Measurements from ENCODE around the gene NRP2.

Gene NRP2

GRCh38 chr2:205658572-205658971, 23.7 kb upstream of the NRP2 start:
- FAIRE-seq, result no peak

GRCh38 chr2:205659922-205660321, 22.4 kb upstream of the NRP2 start:
- FAIRE-seq, result no peak

More at GRCh38 chr2:205658572-205658971, 23.7 kb upstream of the NRP2 start:
- no peak for DNase-seq (ENCODE audit: insufficient read length, low spot score)

GRCh38 chr2:205660521-205661124, 21.7 kb upstream of the NRP2 start:
- FAIRE-seq (no peak), DNase-seq (ENCODE audit: insufficient read length, low spot score) (no peak)

More at GRCh38 chr2:205659922-205660321, 22.4 kb upstream of the NRP2 start:
- DNase-seq (ENCODE audit: insufficient read length, low spot score), result no peak

- no peak for FAIRE-seq
- no peak for DNase-seq (ENCODE audit: insufficient read length, low spot score)
Observed at GRCh38 chr2:205661281-205661680, 21.0 kb upstream of the NRP2 start.

- DNase-seq (ENCODE audit: insufficient read length, low spot score), result no peak
Observed at GRCh38 chr2:205662206-205662965, 19.9 kb upstream of the NRP2 start.

GRCh38 chr2:205665791-205666190, 16.5 kb upstream of the NRP2 start:
- DNase-seq (ENCODE audit: insufficient read length, low spot score), result no peak
- FAIRE-seq, result no peak

More at GRCh38 chr2:205662206-205662965, 19.9 kb upstream of the NRP2 start:
- FAIRE-seq, result no peak

- DNase-seq (ENCODE audit: insufficient read length, low spot score), result no peak
- FAIRE-seq, result no peak
Observed at GRCh38 chr2:205670292-205670691, 12.0 kb upstream of the NRP2 start.

GRCh38 chr2:205673312-205673711, 9.0 kb upstream of the NRP2 start:
- DNase-seq (ENCODE audit: insufficient read length, low spot score) (no peak), FAIRE-seq (no peak)

GRCh38 chr2:205675861-205676516, 6.3 kb upstream of the NRP2 start:
- peak; percentile 16 for FAIRE-seq
- peak; percentile 62 for DNase-seq (ENCODE audit: insufficient read length, low spot score)

GRCh38 chr2:205678541-205679142, 3.7 kb upstream of the NRP2 start:
- no peak for FAIRE-seq
- no peak for DNase-seq (ENCODE audit: insufficient read length, low spot score)

- DNase-seq (ENCODE audit: insufficient read length, low spot score) (no peak), FAIRE-seq (no peak)
Observed at GRCh38 chr2:205679410-205680009, 2.8 kb upstream of the NRP2 start.

GRCh38 chr2:205680067-205680466, 2.2 kb upstream of the NRP2 start:
- FAIRE-seq, result no peak

GRCh38 chr2:205680903-205681302, 1.4 kb upstream of the NRP2 start:
- DNase-seq (ENCODE audit: insufficient read length, low spot score), result no peak
- FAIRE-seq, result no peak

More at GRCh38 chr2:205680067-205680466, 2.2 kb upstream of the NRP2 start:
- peak; percentile 67 for DNase-seq (ENCODE audit: insufficient read length, low spot score)

- peak; percentile 28 for FAIRE-seq
- DNase-seq (ENCODE audit: insufficient read length, low spot score), result no peak
Observed at GRCh38 chr2:205681401-205682238, 681 bp upstream of the NRP2 start.

GRCh38 chr2:205682971-205683501, 735 bp downstream of the NRP2 start:
- FAIRE-seq (no peak), DNase-seq (ENCODE audit: insufficient read length, low spot score) (no peak)

- FAIRE-seq (no peak), DNase-seq (ENCODE audit: insufficient read length, low spot score) (no peak)
Observed at GRCh38 chr2:205683502-205684367, 1.4 kb downstream of the NRP2 start.

- DNase-seq (ENCODE audit: insufficient read length, low spot score), result no peak
- FAIRE-seq, result no peak
Observed at GRCh38 chr2:205684871-205685313, 2.6 kb downstream of the NRP2 start.

- no peak for FAIRE-seq
- DNase-seq (ENCODE audit: insufficient read length, low spot score), result peak; percentile 40
Observed at GRCh38 chr2:205685314-205686055, 3.2 kb downstream of the NRP2 start.
